NCI-H446 treated with DMSO at 0.1 percent for 48 hours (cell line): ENCODE measurements around the gene ANKRD27.
"Not testable (repeated sequence)": the region's sequence is repeated elsewhere in the genome, so short reads cannot be mapped to it uniquely, and the experiment has no call there.

Experiments used
- DNase-seq: peaks from one replicate; lab custom pipeline; 2025; lab: John Stamatoyannopoulos, UW

The ANKRD27 gene

GRCh38 chr19:32688311-32688710 lies 13.3 kb upstream of the ANKRD27 start:
- DNase-seq = no peak

DNA sequence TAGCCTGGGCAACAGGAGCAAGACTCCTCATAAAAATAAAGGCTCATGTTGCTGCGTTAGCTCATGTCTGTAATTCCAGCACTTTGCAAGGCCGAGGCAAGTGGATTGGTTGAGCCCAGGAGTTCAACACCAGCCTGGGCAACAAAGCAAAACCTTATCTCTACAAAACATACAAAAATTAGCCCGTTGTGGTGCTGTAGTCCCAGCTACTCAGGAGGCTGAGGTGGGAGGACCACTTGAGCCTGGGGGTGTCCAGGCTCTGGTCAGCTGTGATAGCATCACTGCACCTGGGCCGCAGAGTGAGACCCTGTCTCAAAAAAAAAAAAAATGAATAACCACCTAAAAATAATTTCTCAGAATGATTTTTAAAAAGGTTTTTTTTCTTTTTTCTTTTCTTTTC lies 12.7 kb upstream of the ANKRD27 start:
- no peak for DNase-seq

DNA sequence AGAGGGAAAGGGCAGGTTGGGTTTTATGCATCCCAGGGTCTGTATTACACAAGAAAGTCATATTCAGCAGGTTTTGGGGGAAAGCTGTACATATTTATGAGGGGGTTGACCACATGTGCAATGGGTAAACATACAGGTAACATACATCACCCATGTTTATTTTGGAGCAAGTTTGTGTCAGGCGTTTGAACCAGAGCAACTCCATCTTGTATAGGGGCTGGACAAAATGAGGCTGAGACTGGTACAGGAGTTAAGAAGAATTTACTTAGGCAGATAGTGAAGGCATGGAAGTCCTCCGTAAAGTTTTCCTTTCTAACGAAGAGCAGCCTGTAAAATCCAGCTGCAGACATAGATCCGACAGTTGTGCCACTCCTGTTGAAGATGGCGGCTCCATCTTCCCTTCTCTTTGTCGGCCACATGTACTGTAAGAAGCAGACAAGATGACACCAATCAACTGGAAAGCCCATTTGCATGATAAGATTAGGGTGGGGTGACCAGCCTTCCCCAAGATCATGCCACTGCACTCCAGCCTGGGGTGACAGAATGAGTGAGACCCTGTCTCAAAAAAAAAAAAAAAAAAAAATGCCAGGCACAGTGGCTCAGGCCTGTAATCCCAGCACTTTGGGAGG lies 12.0 kb upstream of the ANKRD27 start:
- no peak for DNase-seq

DNA sequence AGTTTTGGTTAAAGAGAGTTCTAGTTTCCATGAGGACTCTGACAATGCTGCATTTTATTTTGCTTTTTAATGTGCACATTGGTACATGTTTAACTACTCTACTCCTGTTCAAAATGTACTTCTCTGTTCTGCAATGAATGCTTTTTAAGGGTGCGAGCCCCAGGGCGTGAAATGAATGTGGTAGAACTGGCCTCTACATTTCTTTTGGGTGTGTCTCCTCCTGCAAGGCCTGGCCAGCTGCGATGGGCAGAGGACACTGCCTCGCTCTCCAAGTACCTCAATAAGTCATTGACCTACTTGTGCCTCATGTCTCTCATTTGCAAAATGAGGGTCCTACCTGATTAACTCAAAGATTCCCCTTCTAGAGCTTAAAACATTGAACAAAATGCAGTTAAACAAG lies 7.3 kb upstream of the ANKRD27 start:
- no peak for DNase-seq

DNA sequence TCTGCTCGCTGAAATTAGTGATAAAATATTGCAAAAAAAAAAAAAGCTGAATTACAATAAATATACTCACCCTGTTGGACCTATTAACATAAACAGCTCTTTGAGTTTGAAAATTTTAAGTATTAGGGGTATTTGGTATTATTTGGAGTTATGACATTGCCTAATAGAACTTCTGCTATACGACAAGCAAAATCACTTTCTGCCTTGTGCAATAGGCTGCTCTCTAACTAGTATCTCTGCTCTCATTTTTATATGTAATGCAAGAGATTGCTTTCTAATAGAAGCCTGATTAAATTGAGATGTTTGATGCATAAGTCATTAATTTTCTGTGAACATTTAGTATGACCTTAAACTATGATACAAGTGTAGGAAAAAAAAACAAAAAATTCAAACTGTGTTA lies 6.0 kb upstream of the ANKRD27 start:
- no peak for DNase-seq

DNA sequence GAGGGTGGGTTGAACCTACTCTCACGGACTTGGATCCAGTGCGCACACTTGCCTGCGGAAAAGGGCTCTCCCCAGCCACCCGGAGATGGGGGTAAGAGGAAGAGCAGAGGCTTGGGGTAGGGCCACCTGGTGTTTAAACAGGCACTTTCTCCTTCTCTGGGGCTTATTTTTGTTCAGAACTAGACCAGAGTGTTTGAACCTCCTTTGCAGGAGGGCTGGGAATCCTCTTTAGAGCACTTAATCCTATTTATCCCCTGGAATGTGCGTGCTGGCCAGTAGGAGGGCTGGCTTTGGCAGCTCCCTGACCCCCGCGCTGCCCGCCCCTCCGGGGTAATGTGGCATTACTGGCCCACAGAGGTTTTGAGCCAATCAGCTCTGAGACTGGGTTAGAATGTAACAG lies 2.7 kb upstream of the ANKRD27 start:
- no peak for DNase-seq

DNA sequence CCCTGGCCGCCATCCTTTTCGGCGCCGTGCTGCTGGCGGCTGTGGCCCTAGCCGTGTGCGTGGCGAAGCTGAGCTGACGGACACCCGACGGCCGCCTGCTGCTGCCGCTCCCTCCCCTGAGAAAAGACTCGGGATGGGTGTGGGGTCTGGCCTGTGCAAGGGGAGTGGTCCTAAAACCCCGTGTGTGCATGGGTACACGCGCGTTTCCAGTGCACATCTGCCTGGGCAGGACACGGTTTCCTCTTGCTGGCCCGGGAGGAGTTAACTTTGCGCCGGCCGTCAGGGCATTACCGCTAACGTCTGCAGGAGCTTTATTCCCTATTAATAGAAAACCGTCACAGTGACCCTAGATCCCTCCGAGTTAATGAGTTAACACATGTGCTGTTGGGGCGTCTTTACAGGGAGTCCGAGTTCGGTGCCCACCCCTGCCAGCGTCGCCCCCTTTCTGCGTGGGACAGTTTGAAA lies 1.9 kb upstream of the ANKRD27 start:
- DNase-seq = no peak

GRCh38 chr19:32676186-32676894 lies 1.4 kb upstream of the ANKRD27 start:
- DNase-seq = no peak

DNA sequence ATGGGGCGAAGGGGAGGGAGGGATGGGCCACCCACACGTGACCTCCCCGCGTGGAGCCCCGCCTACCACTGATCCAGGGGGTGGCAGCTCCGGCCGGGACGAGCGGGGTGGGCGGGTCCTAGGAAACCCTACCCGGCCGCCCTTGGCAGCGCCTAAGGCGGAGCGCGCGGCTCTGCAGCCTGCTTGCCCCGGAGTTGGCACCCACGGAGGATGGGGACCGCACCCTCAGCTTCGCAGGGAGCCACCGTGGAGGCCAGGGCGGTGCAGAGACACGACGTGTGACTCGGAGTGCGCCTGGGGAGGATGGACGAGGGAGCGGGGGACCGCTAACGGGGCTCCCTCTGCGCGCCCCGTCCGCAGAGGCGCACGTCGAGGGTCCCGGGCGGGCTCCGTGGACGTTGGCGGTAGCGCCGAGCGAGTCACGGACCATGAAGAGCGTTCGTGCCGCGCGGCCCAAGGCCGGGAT lies 773 bp upstream of the ANKRD27 start, which contains the start of gene RGS9BP:
Gene RGS9BP (plus strand): TSS at position 129 of the 466 bp plus-strand sequence. CDS start 416 bp downstream, outside the sequence.
- peak; percentile 44 for DNase-seq

- DNase-seq = no peak
Observed at GRCh38 chr19:32674153-32674930, 638 bp downstream of the ANKRD27 start.

- no peak for DNase-seq
Observed at GRCh38 chr19:32673573-32673972, 1.4 kb downstream of the ANKRD27 start.

DNA sequence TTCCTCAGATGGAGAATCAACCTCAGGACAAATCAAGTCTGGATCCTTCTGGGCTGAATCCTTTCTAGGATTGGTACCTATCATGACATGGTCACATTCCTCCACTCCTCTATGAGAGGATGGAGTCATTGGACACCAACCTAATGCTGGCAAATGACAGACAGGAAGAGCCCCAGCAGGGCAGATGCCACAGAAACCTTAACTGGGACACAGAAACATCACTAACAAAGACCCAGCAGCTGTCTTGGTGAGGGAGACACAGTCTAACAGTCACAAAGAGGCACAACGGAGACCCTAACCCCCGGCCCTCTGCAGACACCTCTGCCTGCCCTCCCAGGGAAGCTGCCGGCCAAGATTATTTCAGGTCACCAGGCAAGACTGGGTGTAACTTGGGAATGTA lies 2.1 kb downstream of the ANKRD27 start:
- no peak for DNase-seq

DNA sequence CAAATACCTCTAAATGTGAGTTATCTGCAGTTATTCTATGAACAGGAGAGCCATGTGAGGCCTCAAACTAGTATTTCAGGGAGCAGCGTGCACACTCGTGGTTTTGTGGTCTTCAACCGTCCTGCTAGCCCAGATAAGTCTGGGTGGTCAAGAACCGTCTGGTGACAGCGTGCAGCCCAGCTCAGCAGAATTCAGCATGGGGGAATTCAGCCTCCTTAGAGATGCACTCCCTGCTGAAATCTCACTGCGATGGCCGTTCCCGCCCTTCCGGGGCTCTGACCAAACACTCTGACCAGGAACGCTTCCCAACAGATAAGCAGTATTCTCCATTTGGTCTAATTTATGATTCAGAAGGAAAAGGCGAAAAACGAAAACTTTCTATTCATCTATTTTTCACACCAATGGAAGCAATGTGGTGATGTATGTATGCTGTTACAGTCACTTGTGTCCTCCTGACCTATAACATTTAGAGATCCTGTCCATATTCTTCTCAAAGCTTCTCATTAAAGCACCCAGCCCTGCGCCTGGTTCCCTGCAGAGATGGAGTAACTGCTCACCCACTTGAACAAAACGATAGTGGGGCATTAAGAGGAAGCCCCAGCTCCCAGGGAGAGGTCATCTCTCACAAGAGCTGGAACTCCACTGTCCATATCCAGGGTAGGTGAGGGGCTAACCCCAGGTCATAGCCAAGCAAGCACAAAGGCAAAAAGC lies 2.9 kb downstream of the ANKRD27 start:
- DNase-seq = no peak

GRCh38 chr19:32669310-32669709 lies 5.7 kb downstream of the ANKRD27 start:
- no peak for DNase-seq

- no peak for DNase-seq
Observed at GRCh38 chr19:32666084-32666483, 8.9 kb downstream of the ANKRD27 start.

- no peak for DNase-seq
Observed at GRCh38 chr19:32662186-32662585, 12.8 kb downstream of the ANKRD27 start.

DNA sequence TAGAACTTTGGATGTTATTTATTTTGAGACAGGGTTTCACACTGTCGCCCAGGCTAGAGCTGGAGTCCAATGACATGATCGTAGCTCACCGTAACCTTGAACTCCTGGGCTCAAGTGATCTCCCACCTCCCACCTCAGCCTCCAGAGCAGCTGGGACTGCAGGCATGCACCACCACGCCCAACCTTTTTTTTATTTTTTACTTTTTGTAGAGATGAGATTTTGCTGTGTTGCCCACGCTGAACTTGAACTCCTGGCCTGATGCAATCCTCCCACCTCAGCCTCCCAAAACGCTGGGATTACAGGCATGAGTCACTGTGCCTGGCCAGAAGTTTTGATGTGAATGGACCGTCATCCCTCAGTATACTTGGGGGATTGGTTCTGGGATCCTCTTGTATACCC lies 13.7 kb downstream of the ANKRD27 start:
- no peak for DNase-seq

- no peak for DNase-seq
Observed at GRCh38 chr19:32658527-32658926, 16.5 kb downstream of the ANKRD27 start.

GRCh38 chr19:32658075-32658474 lies 16.9 kb downstream of the ANKRD27 start:
- DNase-seq = no peak

GRCh38 chr19:32656379-32656778 lies 18.6 kb downstream of the ANKRD27 start:
- DNase-seq = not testable (repeated sequence)

DNA sequence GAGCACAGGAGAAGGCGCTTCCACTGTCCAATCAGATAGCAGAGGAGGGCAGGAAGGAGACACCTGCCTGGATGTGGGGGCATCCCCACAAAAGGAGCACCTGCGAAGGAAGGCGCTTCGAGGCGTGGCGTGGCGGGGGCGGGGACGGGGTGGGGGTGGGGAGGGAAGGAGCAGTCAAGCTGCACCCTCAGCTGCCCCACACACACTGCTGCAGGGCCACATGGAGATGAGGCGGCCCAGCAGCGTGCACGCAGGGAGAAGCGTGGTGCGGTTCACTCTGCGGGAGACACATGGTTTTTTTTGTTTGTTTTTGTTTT lies 21.4 kb downstream of the ANKRD27 start:
- DNase-seq = no peak

DNA sequence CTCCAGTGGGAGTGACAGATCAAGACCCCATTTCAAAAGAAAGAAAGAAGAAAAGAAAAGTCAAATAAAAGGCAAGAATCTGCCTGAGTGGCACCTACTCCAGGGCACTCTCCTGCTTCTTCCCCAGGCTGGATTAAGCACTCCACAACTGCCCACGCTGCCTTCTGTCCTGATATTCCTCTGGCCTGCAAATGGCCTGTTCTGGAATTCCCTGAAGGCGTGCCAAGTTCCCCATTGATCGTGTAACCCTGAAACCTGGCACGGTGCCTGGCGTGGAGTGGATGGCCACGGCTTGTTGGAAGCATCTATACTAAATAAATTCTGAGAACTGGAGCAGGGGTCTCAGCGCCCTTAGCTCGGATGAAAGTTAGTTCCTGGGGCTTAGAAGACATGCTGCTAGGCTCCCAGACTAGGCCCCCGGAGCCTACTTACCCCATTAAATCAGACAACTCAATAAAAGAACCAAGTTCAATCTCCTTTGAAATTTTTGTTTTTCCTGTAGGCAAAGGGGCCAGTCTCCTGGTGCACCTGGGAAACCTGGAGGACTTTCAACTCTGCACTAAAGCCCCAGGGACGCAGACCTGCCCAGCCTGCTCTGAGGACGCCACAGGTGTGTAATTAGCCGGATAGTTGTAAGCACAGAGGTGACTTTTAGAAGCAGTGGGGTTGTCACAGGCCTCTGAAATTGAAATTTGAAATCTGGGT lies 21.9 kb downstream of the ANKRD27 start:
- DNase-seq = no peak
